Endothelial cell of umbilical vein (primary cell): ENCODE measurements around the gene TKT.

ENCODE experiments used
- CTCF ChIP-seq, 2 donors: IDR thresholded peaks; 1 replicate in 1 of 2; 2 replicates in 1 of 2; pipeline ENCODE4 v1.5.1; 2011; ENCODE audit warnings: low read length in 2 of 2, mild to moderate bottlenecking in 2 of 2, moderate library complexity in 2 of 2, control low read depth in 1 of 2, inconsistent platforms in 1 of 2, low read depth in 1 of 2; ENCODE audit not compliant: insufficient read depth in 1 of 2; ENCODE audit errors: extremely low read depth in 1 of 2
- EZH2 ChIP-seq: IDR thresholded peaks from 2 replicates; pipeline ENCODE4 v1.6.1; 2012; ENCODE audit warnings: borderline replicate concordance, low read depth, mild to moderate bottlenecking, moderate library complexity, low read length, inconsistent platforms; ENCODE audit not compliant: severe bottlenecking
- POLR2A ChIP-seq: IDR thresholded peaks from 2 replicates; pipeline ENCODE4 v1.6.1; 2012; ENCODE audit warnings: low read depth, mild to moderate bottlenecking, control low read depth, low read length

- TF ChIP-seq CTCF (IDR thresholded peaks at IDR 0.05; ENCODE audit: extremely low read depth in 1 of 2, insufficient read depth in 1 of 2, low read depth in 1 of 2, low read length in 2 of 2) (no peak), EZH2 (no peak), POLR2A (no peak)
Observed at GRCh38 chr3:53278667-53279066, 22.8 kb upstream of the TKT start.
